IPS-18c (cell line): ENCODE measurements around the gene PPP1R2.

Source experiments
- H3K4me3 ChIP-seq: 2 replicates; pipeline ENCODE4 v1.7.0; 2013; ENCODE audit warnings: low read depth, mild to moderate bottlenecking, low read length, moderate library complexity; ENCODE audit not compliant: insufficient read depth
- H3K9me3 ChIP-seq: one replicate; pipeline ENCODE4 v1.6.1; 2013; ENCODE audit warnings: mild to moderate bottlenecking, low read length, moderate library complexity; ENCODE audit not compliant: control insufficient read depth, insufficient read depth

Gene PPP1R2

GRCh38 chr3:195571361-195571760 is 28.2 kb upstream of the PPP1R2 start:
- H3K4me3 ChIP-seq, result no peak overlapping the region

GRCh38 chr3:195570912-195571311 is 27.8 kb upstream of the PPP1R2 start:
- Histone ChIP-seq H3K4me3 (no peak overlapping the region), H3K9me3 (peaks cover 3% of the 10 kb centered on the region)

More at GRCh38 chr3:195571361-195571760, 28.2 kb upstream of the PPP1R2 start:
- H3K9me3 ChIP-seq, result peaks cover 3% of the 10 kb centered on the region

- Histone ChIP-seq H3K9me3 (peaks cover 3% of the 10 kb centered on the region), H3K4me3 (no peak overlapping the region)
Observed at GRCh38 chr3:195570344-195570743, 27.2 kb upstream of the PPP1R2 start.

GRCh38 chr3:195568630-195569029 is 25.5 kb upstream of the PPP1R2 start:
- H3K4me3 ChIP-seq, result no peak overlapping the region
- H3K9me3 ChIP-seq, result no peaks in the 10 kb centered on the region

GRCh38 chr3:195566797-195567196 is 23.7 kb upstream of the PPP1R2 start:
- H3K9me3 ChIP-seq, result no peaks in the 10 kb centered on the region

GRCh38 chr3:195565716-195566115 is 22.6 kb upstream of the PPP1R2 start:
- Histone ChIP-seq H3K9me3 (no peaks in the 10 kb centered on the region), H3K4me3 (no peak overlapping the region)

More at GRCh38 chr3:195566797-195567196, 23.7 kb upstream of the PPP1R2 start:
- H3K4me3 ChIP-seq, result no peak overlapping the region

GRCh38 chr3:195563317-195563716 is 20.2 kb upstream of the PPP1R2 start:
- no peaks in the 10 kb centered on the region for H3K9me3 ChIP-seq
- H3K4me3 ChIP-seq, result no peak overlapping the region

GRCh38 chr3:195559723-195560409 is 16.7 kb upstream of the PPP1R2 start:
- Histone ChIP-seq H3K9me3 (no peaks in the 10 kb centered on the region), H3K4me3 (no peak overlapping the region)

GRCh38 chr3:195558602-195559001 is 15.5 kb upstream of the PPP1R2 start:
- H3K4me3 ChIP-seq, result no peak overlapping the region
- no peaks in the 10 kb centered on the region for H3K9me3 ChIP-seq

- Histone ChIP-seq H3K4me3 (no peak overlapping the region), H3K9me3 (no peaks in the 10 kb centered on the region)
Observed at GRCh38 chr3:195557322-195557721, 14.2 kb upstream of the PPP1R2 start.

GRCh38 chr3:195556390-195556789 is 13.3 kb upstream of the PPP1R2 start:
- Histone ChIP-seq H3K9me3 (no peaks in the 10 kb centered on the region), H3K4me3 (no peak overlapping the region)

- H3K9me3 ChIP-seq, result no peaks in the 10 kb centered on the region
Observed at GRCh38 chr3:195555110-195555509, 12.0 kb upstream of the PPP1R2 start.

GRCh38 chr3:195554458-195554857 is 11.3 kb upstream of the PPP1R2 start:
- Histone ChIP-seq H3K4me3 (no peak overlapping the region), H3K9me3 (no peaks in the 10 kb centered on the region)

More at GRCh38 chr3:195555110-195555509, 12.0 kb upstream of the PPP1R2 start:
- no peak overlapping the region for H3K4me3 ChIP-seq

GRCh38 chr3:195553268-195553667 is 10.1 kb upstream of the PPP1R2 start:
- no peaks in the 10 kb centered on the region for H3K9me3 ChIP-seq
- no peak overlapping the region for H3K4me3 ChIP-seq

- H3K9me3 ChIP-seq, result peaks cover 2% of the 10 kb centered on the region
- H3K4me3 ChIP-seq, result no peak overlapping the region
Observed at GRCh38 chr3:195551381-195551978, 8.4 kb upstream of the PPP1R2 start.

GRCh38 chr3:195550723-195551122 is 7.6 kb upstream of the PPP1R2 start:
- Histone ChIP-seq H3K9me3 (peaks cover 2% of the 10 kb centered on the region), H3K4me3 (no peak overlapping the region)

- peaks cover 2% of the 10 kb centered on the region for H3K9me3 ChIP-seq
- no peak overlapping the region for H3K4me3 ChIP-seq
Observed at GRCh38 chr3:195549931-195550519, 6.9 kb upstream of the PPP1R2 start.

GRCh38 chr3:195548987-195549386 is 5.9 kb upstream of the PPP1R2 start:
- Histone ChIP-seq H3K9me3 (peaks cover 2% of the 10 kb centered on the region), H3K4me3 (no peak overlapping the region)
